ENCODE data around the gene CPA5. TPM values are rescaled to one million over a fixed set of nuclear protein-coding genes. Genes with fewer than 3 reads are reported as not detected.

Gene CPA5
- total and polyA plus RNA-seq, 10 of the 15 experiments (the other 5 are each of a cell fraction or from before 2014, with no cell fraction given) = 0.06 to 0.52 (median 0.29) TPM; not detected in 2

GRCh38 chr7:130314305-130314704 lies 30.3 kb upstream of the CPA5 start (continued):
- no peak for TF ChIP-seq ZBTB11 (CRISPR knock-in tag; IDR thresholded peaks at IDR 0.05)

- Histone ChIP-seq H3K36me3 (ENCODE audit: control insufficient read depth in 2 of 2, insufficient read depth in 2 of 2, low read length in 1 of 2) (no peaks in the 10 kb centered on the region), H3K9me3 (replicated peaks; ENCODE audit: control insufficient read depth, insufficient read depth, low read length) (no peaks in the 10 kb centered on the region; the same call in 2 of the 3 replicates), H3K79me2 (ENCODE audit: control insufficient read depth, insufficient read depth, low read length) (no peaks in the 10 kb centered on the region), H3K4me3 (no peak overlapping the region), H3K27me3 (replicated peaks in 1 of 2; ENCODE audit: control insufficient read depth in 2 of 2, insufficient read depth in 2 of 2, low read length in 1 of 2) (no peaks in the 10 kb centered on the region), H3K9ac (ENCODE audit: control insufficient read depth, insufficient read depth, low read length) (no peak overlapping the region), H3K27ac (ENCODE audit: control insufficient read depth, insufficient read depth) (no peak overlapping the region), H3K4me1 (ENCODE audit: control insufficient read depth, insufficient read depth, low read length) (no peaks in the 10 kb centered on the region), H4K20me1 (ENCODE audit: control insufficient read depth, insufficient read depth) (no peaks in the 10 kb centered on the region), H2AFZ (ENCODE audit: control insufficient read depth, low read depth, low read length) (no peak overlapping the region), H3K4me2 (ENCODE audit: control insufficient read depth, insufficient read depth) (no peak overlapping the region)
- POLR2A ChIA-PET = no interaction called here
- RAD21 ChIA-PET (ENCODE audit: unreplicated experiment) = no interaction called here
- DNase-seq (ENCODE audit: low read depth, low spot score) = no peak
- SMC1A ChIA-PET (ENCODE audit: uncharacterized antibody, unreplicated experiment) = interaction anchor here (0.7 kb wide), 1 partner anchor 26 kb away, joined by 3 read pairs; no protein-coding TSS in a partner anchor
- CTCF ChIA-PET = no interaction called here
- 80% methylated on average over 1 of the region's 1 CpG for WGBS (ENCODE audit: insufficient coverage, insufficient replicate concordance, low lambda C conversion rate, missing lambda C conversion rate)
- no peak for ATAC-seq
- intact Hi-C loops (cut with micrococcal nuclease; ENCODE audit: unreplicated experiment) (no loop called here), in situ Hi-C loops (cut with MboI) (no loop called here)
- FAIRE-seq = no peak
- no TSS peak for BruUV-seq (replicated peaks)
- TF ChIP-seq ATF7 (IDR thresholded peaks at IDR 0.05; ENCODE audit: low read depth) = no peak
- no peak for TF ChIP-seq BCLAF1 (IDR thresholded peaks at IDR 0.05)
- no peak for TF ChIP-seq POLR2AphosphoS2 (IDR thresholded peaks at IDR 0.05; ENCODE audit: low read depth, low read length)
- TF ChIP-seq EZH2 (IDR thresholded peaks at IDR 0.05; ENCODE audit: borderline replicate concordance, control insufficient read depth, low read depth, low read length) = no peak
- no peak for TF ChIP-seq TCF12 (IDR thresholded peaks at IDR 0.05; ENCODE audit: low read depth, low read length)
- no peak for TF ChIP-seq PBX3 (IDR thresholded peaks at IDR 0.05; ENCODE audit: insufficient replicate concordance, low read depth, low read length)
- no peak for TF ChIP-seq USF2 (IDR thresholded peaks at IDR 0.05; ENCODE audit: borderline replicate concordance, low read depth, low read length)
- no peak for TF ChIP-seq KAT2A (conservative IDR thresholded peaks at IDR 0.05; ENCODE audit: control insufficient read depth, low read depth, low read length)
- no peak for TF ChIP-seq SREBF1 (IDR thresholded peaks at IDR 0.05; ENCODE audit: low read length)
Measured at GRCh38 chr7:130319541-130319940, 25.1 kb upstream of the CPA5 start.

Data from GM12878 (cell line).